Smooth muscle cell of the coronary artery (primary cell): Measurements from ENCODE around the gene FNDC10. TPM values are rescaled to one million over a fixed set of nuclear protein-coding genes. Genes with fewer than 3 reads are reported as not detected.

Experiments
- total RNA-seq: library from RNA; depleted of rRNA; stranded (reverse); fragments of >200 nt; gene quantifications from 2 replicates; pipeline ENCODE4 v1.2.3, GENCODE V29; 2014; ENCODE audit warnings: low replicate concordance

FNDC10 gene
- 0.45 and 0.82 TPM in 2 replicates for total RNA-seq

GRCh38 chr1:1599935-1600860, at the start of gene FNDC10:
Gene FNDC10, minus strand, starts transcription at chr1:1600135. Its CDS starts 120 bp downstream, at chr1:1600015.

GRCh38 chr1:1631782-1632420, 32.0 kb upstream of the FNDC10 start, which contains the start of gene MMP23B:
Gene MMP23B, plus strand, starts transcription at chr1:1632173. Its CDS starts 46 bp downstream, at chr1:1632219.

GRCh38 chr1:1615256-1616044, 15.5 kb upstream of the FNDC10 start, which contains the start of gene MIB2:
Gene MIB2, plus strand, starts transcription at chr1:1615500. Its CDS starts 7,953 bp downstream, at chr1:1623453.

GRCh38 chr1:1574721-1575537, 25.0 kb downstream of the FNDC10 start, which contains the start of gene SSU72:
Gene SSU72, minus strand, starts transcription at chr1:1574863. Its CDS starts 306 bp downstream, at chr1:1574557.

Other genes starting within 250 kb of the FNDC10 start
- 200 and 222 TPM in 2 replicates for gene MXRA8, start 241.6 kb downstream of the FNDC10 start, total RNA-seq
- gene AURKAIP1, start 224.9 kb downstream of the FNDC10 start, total RNA-seq = 51.0 and 109 TPM in 2 replicates
- 92.2 and 99.7 TPM in 2 replicates for gene CCNL2, start 200.8 kb downstream of the FNDC10 start, total RNA-seq
- 59.4 and 118 TPM in 2 replicates for gene MRPL20, start 192.8 kb downstream of the FNDC10 start, total RNA-seq
- 0.23 TPM in 2 replicates for gene ANKRD65, start 178.9 kb downstream of the FNDC10 start, total RNA-seq
- gene VWA1, start 164.4 kb downstream of the FNDC10 start, total RNA-seq = 1.5 and 1.6 TPM in 2 replicates
- under 0.01 and 0.15 TPM in 2 replicates for gene ATAD3C, start 150.4 kb downstream of the FNDC10 start, total RNA-seq
- gene ATAD3B, start 128.4 kb downstream of the FNDC10 start, total RNA-seq = 15.9 and 18.1 TPM in 2 replicates
- 20.5 and 40.8 TPM in 2 replicates for gene ATAD3A, start 88.0 kb downstream of the FNDC10 start, total RNA-seq
- 1.6 and 5.6 TPM in 2 replicates for gene TMEM240, start 59.5 kb downstream of the FNDC10 start, total RNA-seq
- gene SSU72, start 25.3 kb downstream of the FNDC10 start, total RNA-seq = 24.2 and 47.0 TPM in 2 replicates
- gene MIB2, start 15.4 kb upstream of the FNDC10 start, total RNA-seq = 60.0 and 184 TPM in 2 replicates
- 2.1 and 4.7 TPM in 2 replicates for gene MMP23B, start 32.0 kb upstream of the FNDC10 start, total RNA-seq
- gene CDK11B, start 58.9 kb upstream of the FNDC10 start, total RNA-seq = 8.8 and 9.0 TPM in 2 replicates
- gene SLC35E2B, start 92.7 kb upstream of the FNDC10 start, total RNA-seq = 19.3 and 24.9 TPM in 2 replicates
- gene CDK11A, start 124.2 kb upstream of the FNDC10 start, total RNA-seq = 7.7 and 11.8 TPM in 2 replicates
- 30.6 and 32.3 TPM in 2 replicates for gene NADK, start 178.3 kb upstream of the FNDC10 start, total RNA-seq